Natural killer cell (primary cell): Measurements from ENCODE around the gene MAP3K4. TPM values are rescaled to one million over a fixed set of nuclear protein-coding genes. Genes with fewer than 3 reads are reported as not detected.
A peak's percentile ranks its signal among the peaks of the same experiment; 100 is the strongest.

Source experiments
- ATAC-seq, 3 donors: fragments of 150-1000 bp in 2 of 3; fragments of 200-7000 bp in 1 of 3; cut with Tn5 transposase; 1 replicate in 1 of 3; 2 replicates in 2 of 3; pipeline ENCODE4 v1.10.0; 2021; ENCODE audit warnings: mild to moderate bottlenecking in 2 of 3, moderate library complexity in 2 of 3
- DNase-seq, 2 donors: peaks; one replicate each; pipeline versions ENCODE4 v3.0.0 to v3.0.0-alpha.2; 2013 to 2021; ENCODE audit warnings: mixed read lengths in 1 of 2
- H3K27ac ChIP-seq: one replicate; pipeline ENCODE4 v1.5.1; 2013; ENCODE audit warnings: mild to moderate bottlenecking, low read length
- H3K27me3 ChIP-seq: one replicate; pipeline ENCODE4 v1.6.1; 2013; ENCODE audit warnings: low read length; ENCODE audit not compliant: control insufficient read depth, insufficient read depth
- H3K36me3 ChIP-seq: one replicate; pipeline ENCODE4 v1.6.1; 2013; ENCODE audit warnings: low read length; ENCODE audit not compliant: control insufficient read depth, insufficient read depth
- H3K4me1 ChIP-seq: one replicate; pipeline ENCODE4 v1.6.1; 2013; ENCODE audit warnings: low read length; ENCODE audit not compliant: control insufficient read depth, insufficient read depth
- H3K4me3 ChIP-seq: one replicate; pipeline ENCODE4 v1.5.1; 2013; ENCODE audit warnings: low read length
- H3K9me3 ChIP-seq: one replicate; pipeline ENCODE4 v1.6.1; 2013; ENCODE audit warnings: low read length; ENCODE audit not compliant: control insufficient read depth, insufficient read depth
- H3K27ac Mint-ChIP-seq, 2 donors: one replicate each; pipeline ENCODE4 v1.8.0; 2022; ENCODE audit warnings: mild to moderate bottlenecking in 2 of 2, mixed read lengths in 2 of 2, moderate library complexity in 1 of 2
- H3K27me3 Mint-ChIP-seq, 2 donors: one replicate each; pipeline ENCODE4 v1.8.0; 2022; ENCODE audit warnings: low read depth in 2 of 2, mixed read lengths in 2 of 2
- H3K36me3 Mint-ChIP-seq: one replicate; pipeline ENCODE4 v1.8.0; 2022; ENCODE audit warnings: mixed read lengths
- H3K4me1 Mint-ChIP-seq, 2 donors: one replicate each; pipeline ENCODE4 v1.8.0; 2022; ENCODE audit warnings: mixed read lengths in 2 of 2
- H3K4me3 Mint-ChIP-seq: one replicate; pipeline ENCODE4 v1.8.0; 2022; ENCODE audit warnings: mild to moderate bottlenecking, moderate library complexity, mixed read lengths
- H3K9me3 Mint-ChIP-seq, 2 donors: one replicate each; pipeline ENCODE4 v1.8.0; 2022; ENCODE audit warnings: mixed read lengths in 2 of 2
- WGBS: methylation state at CpG from one replicate; pipeline ENCODE4 v1.1.7; 2013; ENCODE audit warnings: missing lambda C conversion rate; ENCODE audit not compliant: insufficient coverage; 5-methylcytosine and 5-hydroxymethylcytosine counted together
- intact Hi-C: fragments of 100-400 bp; cut with micrococcal nuclease; formaldehyde crosslinking; loops from one replicate; pipeline ENCODE4 v1.14.2; 2022
- total RNA-seq, 4 donors: library from RNA; stranded (reverse); fragments of 120-200 nt in 1 of 4; gene quantifications; one replicate each; pipeline versions ENCODE4 v1.2.3 to v1.2.4, GENCODE V29; 2013 to 2022
- TF ChIP-seq, protein P1 (sequence below): fragments of 200-600 bp; IDR thresholded peaks from one replicate; pipeline ENCODE4 v1.8.0; 2022; ENCODE audit warnings: antibody characterized with exemption

MAP3K4 gene
- total RNA-seq, 3 donors from 2014 or later (not counting 1 experiment from before 2014, with no cell fraction given): 46.5 to 79.9 (median 67.0) TPM

DNA sequence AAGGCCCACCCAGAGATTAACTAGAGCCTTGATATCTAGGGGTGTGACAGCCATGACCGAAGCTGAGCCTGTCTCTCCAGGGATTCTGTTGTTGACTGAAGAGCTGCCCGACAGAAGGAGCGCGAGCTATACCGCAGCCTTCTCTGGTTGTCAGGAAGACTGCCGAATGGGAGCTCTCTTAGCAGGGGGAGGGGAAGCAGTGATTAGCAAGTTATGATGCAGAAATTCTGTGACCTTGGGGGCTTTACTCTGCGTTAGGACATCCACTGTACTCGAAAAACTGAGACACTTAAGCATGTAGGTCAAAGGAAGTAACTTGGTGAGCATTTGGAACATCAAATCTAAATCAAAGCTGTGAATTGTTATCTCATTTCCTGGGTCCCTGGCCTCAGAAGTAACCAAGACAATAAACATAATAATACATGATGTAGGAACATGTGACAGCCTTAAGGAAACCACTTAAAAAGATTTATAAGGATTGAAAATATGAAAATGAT is 84.7 kb downstream of the MAP3K4 start:
- Histone ChIP-seq H3K27me3 (no peaks in the 10 kb centered on the region), H3K4me3 (no peak overlapping the region), H3K36me3 (peaks cover 24% of the 10 kb centered on the region), H3K9me3 (no peaks in the 10 kb centered on the region), H3K27ac (peak overlapping the region; percentile 35), H3K4me1 (peaks cover 4% of the 10 kb centered on the region)
- peaks cover 0 to 8% of the 10 kb centered on the region in 2 donors for H3K4me1 Mint-ChIP-seq
- H3K4me3 Mint-ChIP-seq: no peak overlapping the region
- DNase-seq (peak in 1 of 2 donors; percentile 78), ATAC-seq (peak in 2 of 3 donors; percentile 38 to 46)
- TF ChIP-seq, protein P1, sequence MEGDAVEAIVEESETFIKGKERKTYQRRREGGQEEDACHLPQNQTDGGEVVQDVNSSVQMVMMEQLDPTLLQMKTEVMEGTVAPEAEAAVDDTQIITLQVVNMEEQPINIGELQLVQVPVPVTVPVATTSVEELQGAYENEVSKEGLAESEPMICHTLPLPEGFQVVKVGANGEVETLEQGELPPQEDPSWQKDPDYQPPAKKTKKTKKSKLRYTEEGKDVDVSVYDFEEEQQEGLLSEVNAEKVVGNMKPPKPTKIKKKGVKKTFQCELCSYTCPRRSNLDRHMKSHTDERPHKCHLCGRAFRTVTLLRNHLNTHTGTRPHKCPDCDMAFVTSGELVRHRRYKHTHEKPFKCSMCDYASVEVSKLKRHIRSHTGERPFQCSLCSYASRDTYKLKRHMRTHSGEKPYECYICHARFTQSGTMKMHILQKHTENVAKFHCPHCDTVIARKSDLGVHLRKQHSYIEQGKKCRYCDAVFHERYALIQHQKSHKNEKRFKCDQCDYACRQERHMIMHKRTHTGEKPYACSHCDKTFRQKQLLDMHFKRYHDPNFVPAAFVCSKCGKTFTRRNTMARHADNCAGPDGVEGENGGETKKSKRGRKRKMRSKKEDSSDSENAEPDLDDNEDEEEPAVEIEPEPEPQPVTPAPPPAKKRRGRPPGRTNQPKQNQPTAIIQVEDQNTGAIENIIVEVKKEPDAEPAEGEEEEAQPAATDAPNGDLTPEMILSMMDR: no peak
- WGBS: 85% methylated on average over 8 of the region's 8 CpGs
- no peaks in the 10 kb centered on the region for H3K36me3 Mint-ChIP-seq
- H3K27me3 Mint-ChIP-seq: no peaks in the 10 kb centered on the region
- intact Hi-C loops: no loop called here
- H3K27ac Mint-ChIP-seq: no peak overlapping the region
- no peaks in the 10 kb centered on the region for H3K9me3 Mint-ChIP-seq

DNA sequence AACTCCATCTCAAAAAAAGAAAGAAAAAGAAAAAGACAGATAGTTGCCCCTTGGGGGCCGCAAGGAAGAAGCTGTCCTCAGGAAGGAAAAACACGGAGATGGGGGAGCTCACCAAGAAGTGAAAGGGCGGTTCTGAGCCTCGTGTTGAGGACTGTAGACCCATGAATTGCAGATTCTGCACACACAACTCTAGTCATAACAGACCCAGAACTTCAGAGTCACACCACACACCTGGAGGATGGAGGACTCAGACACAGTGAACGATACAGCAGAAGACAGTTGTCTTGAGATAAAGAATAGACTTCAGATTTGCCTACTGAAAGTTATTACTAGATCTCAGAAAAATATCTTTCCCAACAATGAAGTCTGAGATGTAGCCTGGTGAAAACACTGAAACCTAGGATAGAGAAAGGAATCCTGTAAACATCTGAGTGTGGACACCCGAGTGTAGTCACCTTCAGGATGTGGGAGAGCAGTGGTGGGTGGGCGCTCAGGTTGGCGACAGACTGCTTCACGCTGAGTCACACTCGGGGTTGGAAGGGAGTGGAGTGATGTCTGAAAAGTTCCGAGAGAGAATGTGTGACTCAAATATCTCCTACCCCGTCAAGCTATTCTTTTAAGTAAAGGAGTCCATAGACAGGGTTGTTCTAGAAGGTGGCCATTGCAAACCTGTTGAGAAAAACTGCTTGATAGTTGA is 88.1 kb downstream of the MAP3K4 start:
- ATAC-seq: peak; percentile 50 to 64 (median 60)
- peaks cover 4% of the 10 kb centered on the region for H3K4me1 ChIP-seq
- H3K27me3 ChIP-seq: no peaks in the 10 kb centered on the region

DNA sequence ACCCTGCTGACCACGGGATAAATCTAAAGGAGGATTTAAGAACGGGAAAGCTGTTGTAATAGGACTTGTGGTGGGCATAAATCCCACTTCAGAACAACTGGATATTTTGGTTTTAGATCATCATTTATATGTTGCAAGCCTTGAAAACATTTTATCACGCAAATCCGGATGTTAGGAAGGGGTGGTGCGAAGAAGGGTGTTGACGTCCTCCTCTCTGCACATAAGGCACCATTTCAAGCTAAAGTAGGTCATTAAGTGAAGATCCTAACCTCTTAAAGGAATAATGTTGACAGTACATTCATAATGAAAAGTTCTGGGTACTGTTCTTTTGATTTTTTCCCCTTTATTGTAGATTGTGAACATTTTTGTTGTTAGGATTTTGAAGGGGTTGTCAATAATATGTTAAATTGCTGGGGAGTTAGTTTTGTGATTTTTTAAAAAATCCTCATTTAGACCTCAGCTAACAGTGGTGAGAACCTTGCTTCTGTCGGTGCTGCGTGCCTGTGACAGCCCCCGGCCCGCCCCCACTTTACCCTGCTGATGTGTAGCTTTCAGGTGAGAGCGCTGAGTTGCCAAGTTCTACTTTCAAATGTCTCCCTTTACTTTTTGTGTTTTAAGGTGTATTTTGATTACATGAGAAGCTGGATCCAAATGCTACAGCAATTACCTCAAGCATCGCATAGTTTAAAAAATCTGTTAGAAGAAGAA is 88.8 kb downstream of the MAP3K4 start:
- Mint-ChIP-seq H3K36me3 (no peaks in the 10 kb centered on the region), H3K4me1 (peaks cover 0 to 8% of the 10 kb centered on the region in 2 donors), H3K9me3 (no peaks in the 10 kb centered on the region), H3K27ac (peak overlapping the region in 1 of 2 donors; percentile 54), H3K27me3 (no peaks in the 10 kb centered on the region), H3K4me3 (no peak overlapping the region)
- Histone ChIP-seq H3K9me3 (no peaks in the 10 kb centered on the region), H3K27ac (peak overlapping the region; percentile 28), H3K4me1 (peaks cover 4% of the 10 kb centered on the region), H3K4me3 (no peak overlapping the region), H3K27me3 (no peaks in the 10 kb centered on the region), H3K36me3 (peaks cover 46% of the 10 kb centered on the region)
- DNase-seq (peak in 1 of 2 donors; percentile 63), ATAC-seq (no peak)
- 96% methylated on average over 12 of the region's 12 CpGs for WGBS
- TF ChIP-seq, protein P1: no peak
- intact Hi-C loops: no loop called here

More for the DNA sequence above, 88.1 kb downstream of the MAP3K4 start:
- WGBS: 85% methylated on average over 9 of the region's 12 CpGs
- DNase-seq: peak in 1 of 2 donors; percentile 67
- Histone ChIP-seq H3K27ac (no peak overlapping the region), H3K9me3 (no peaks in the 10 kb centered on the region), H3K4me3 (no peak overlapping the region), H3K36me3 (peaks cover 46% of the 10 kb centered on the region)
- Mint-ChIP-seq H3K27ac (peak overlapping the region in 1 of 2 donors; percentile 54), H3K4me3 (no peak overlapping the region), H3K36me3 (no peaks in the 10 kb centered on the region), H3K27me3 (no peaks in the 10 kb centered on the region), H3K4me1 (peaks cover 0 to 8% of the 10 kb centered on the region in 2 donors), H3K9me3 (no peaks in the 10 kb centered on the region)
- TF ChIP-seq, protein P1: no peak
- intact Hi-C loops: no loop called here
